NAMALWA (cell line): ENCODE results near the gene ANKRD11.

ENCODE experiments used
- DNase-seq: peaks from one replicate; pipeline ENCODE4 v3.0.0-alpha.2; 2015; ENCODE audit warnings: low spot score

ANKRD11 gene

GRCh38 chr16:89490439-89491237, at the start of gene ANKRD11:
Gene ANKRD11 (minus strand): TSS chr16:89490561. CDS start chr16:89317019, 173,542 bp downstream.
- peak; percentile 100 for DNase-seq

DNA sequence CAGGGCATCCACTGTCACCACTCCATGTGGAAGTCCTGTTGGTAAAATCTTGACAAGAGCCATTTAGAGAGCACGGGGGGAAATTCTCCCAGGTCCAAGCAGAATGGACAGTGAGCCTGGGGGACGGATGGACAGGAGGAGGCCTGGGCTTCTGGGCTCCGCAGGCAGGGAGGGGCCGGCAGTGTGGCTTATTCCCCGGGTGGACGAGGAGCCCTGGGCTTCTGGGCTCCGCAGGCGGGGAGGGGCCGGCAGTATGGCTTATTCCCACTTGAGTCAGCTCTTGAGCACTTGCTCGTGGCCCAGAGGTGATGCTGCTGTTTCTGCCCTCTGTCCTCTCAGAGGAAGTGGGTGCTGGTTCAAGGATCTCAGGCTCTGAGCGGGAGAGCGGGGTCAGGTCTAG, 47.9 kb upstream of the ANKRD11 start:
- no peak for DNase-seq

- DNase-seq = no peak
Measured at GRCh38 chr16:89537549-89537925, 47.2 kb upstream of the ANKRD11 start.

GRCh38 chr16:89536886-89537548, 46.7 kb upstream of the ANKRD11 start:
- DNase-seq = no peak

DNA sequence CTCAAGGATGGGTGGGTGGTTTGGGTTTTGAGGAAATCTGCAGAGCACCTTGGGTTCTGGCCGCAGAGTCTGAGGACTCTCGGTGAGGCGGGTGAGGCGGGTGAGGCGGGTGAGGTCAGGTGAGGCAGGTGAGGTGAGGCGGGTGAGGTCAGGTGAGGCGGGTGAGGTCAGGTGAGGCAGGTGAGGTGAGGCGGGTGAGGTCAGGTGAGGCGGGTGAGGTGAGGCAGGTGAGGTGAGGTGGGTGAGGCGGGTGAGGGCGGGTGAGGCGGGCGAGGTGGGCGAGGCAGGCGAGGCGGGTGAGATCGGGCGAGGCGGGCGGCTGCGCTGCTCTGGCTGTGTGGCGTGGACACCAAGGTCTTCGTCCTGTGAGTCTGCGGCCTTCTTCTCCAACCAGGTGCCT, 46.0 kb upstream of the ANKRD11 start:
- DNase-seq = no peak

DNA sequence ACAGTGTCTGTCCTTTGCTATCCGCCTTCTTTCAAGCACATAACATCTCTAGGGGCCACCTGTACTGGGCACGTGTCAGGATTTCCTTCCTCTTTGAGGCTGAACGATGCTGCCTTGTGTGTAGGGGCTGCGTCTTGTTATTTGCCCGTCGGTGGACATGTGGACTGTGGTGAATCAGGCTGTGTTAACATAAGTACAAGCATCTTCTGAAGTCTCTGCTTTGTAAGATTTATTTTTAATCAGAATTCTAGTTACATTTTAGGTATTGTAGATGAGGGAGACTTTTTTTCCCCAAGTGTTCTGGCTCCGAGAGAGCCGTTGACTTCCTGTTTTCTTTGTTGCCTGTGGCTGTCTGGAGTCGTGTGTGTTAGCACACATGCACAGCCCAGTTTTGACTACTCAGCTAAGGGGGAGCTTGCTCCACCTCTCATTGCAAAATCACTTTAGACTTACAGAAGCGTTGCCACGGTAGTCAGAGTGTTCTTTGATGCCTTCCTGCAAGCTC, 43.9 kb upstream of the ANKRD11 start:
- DNase-seq = peak; percentile 65

- DNase-seq = no peak
Measured at GRCh38 chr16:89531821-89532526, 41.6 kb upstream of the ANKRD11 start.

DNA sequence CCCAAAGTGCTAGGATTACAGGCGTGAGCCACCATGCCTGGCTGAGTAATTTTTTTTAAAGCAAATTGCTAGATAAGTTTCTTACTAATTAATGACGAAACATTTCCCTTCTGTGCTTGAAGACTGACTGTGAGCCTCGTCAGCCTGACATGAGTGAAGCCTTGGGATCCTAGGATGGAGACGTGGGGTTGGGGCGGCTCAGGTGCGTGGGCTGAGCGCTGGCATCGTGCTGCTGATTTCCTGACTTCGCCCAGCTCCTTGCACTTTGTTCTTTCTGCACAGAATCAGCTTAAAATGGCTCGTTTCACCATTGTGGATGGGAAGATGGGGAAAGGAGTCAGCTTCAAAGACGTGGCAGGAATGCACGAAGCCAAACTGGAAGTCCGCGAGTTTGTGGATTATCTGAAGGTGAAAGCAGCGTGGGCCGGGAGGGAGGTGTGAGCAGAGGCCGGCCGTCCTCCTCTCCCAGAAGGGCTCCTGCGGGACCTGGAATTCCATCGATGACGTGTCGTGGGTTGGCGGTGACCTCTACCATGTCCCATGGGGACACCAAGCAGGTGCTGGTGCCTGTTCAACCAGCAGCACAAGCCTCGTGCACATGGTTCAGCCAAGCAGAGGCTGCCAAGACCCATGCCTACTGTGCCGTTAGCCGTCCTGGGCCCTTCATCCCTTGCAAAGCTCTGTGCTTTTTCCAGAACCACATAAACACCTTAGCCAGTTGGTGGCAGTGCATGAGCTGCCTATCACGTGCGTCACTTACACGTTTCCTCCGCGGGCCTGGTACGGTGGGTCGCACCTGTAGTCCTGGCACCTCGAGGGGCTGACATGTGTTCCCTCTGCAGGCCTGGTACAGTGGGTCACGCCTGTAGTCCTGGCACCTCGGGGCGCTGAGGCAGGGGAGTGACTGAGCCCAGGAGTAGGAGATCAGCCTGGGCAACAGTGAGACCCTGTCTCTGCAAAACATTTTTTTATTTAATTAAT, 40.3 kb upstream of the ANKRD11 start:
- no peak for DNase-seq

GRCh38 chr16:89529097-89529496, 38.7 kb upstream of the ANKRD11 start:
- no peak for DNase-seq

DNA sequence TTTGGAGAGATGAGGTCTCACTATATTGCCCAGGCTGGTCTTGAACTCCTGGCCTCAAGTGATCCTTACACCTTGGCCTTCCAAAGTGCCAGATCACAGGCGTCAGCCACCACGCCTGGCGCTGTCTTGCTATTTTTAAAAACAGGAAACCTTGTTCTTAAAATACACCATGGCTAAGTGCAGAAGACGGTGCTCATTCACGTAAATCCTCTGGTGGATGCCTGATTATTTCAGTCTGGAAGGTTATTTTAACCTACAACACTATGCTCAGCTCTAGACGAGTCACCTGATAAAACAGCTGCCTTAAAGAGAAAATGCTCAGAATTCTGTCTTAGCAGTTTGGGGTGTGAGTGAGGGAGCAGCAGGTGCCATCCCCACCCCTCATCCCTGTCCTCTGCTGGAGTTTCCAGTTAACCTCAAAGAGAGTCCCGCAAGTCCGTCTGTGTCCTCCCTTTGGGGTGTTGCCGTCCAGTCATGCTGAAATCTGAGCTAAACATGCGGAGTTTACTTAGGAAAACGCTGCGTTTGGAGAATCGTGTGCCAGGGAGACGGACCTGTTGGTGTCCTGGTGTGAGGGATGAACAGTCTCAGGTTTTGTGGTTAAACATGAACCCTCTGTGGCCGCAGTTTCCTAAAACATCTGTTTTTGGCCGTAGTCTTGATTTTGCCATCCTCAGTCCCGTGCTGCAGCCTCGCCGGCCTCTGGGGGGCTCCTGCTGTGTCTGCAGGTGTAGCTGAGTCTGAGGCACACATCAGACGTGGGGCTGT, 35.0 kb upstream of the ANKRD11 start:
- peak; percentile 64 for DNase-seq

- DNase-seq = no peak
Measured at GRCh38 chr16:89523680-89524344, 33.5 kb upstream of the ANKRD11 start.

DNA sequence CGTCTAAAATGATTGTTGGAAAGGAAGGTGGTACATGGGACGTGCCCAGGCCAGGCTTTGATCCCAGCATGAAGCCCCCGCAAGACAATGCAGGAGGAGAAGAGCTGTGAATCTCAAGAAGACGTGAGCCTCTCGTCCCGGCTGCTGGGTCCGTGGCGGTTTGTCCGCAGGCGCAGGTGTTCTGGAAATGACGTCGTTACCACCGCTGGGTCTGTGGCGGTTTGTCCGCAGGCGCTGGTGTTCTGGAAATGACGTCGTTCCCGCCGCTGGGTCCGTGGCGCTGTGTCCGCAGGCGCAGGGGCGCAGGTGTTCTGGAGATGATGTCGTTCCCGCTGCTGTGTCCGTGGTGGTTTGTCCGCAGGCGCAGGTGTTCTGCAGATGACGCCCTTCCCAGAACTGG, 31.9 kb upstream of the ANKRD11 start:
- DNase-seq = no peak

- no peak for DNase-seq
Measured at GRCh38 chr16:89519881-89520280, 29.5 kb upstream of the ANKRD11 start.

GRCh38 chr16:89517128-89517527, 26.8 kb upstream of the ANKRD11 start:
- no peak for DNase-seq

DNA sequence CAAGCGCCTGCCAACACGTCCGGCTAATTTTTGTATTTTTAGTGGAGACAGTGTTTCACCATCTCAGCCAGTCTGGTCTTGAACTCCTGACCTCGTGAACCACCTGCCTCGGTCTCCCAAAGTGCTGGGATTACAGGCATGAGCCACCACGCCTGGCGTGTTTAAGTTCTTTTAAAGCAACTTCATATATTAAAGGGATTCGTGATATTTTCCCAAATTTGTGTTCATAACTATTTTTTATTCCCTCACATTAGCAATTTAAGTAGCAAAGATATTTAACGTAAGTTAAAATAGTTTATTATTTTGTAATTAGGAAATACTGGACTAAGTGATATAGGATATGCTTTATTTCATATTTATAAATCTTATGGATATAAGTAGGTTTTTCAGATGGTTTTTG, 22.1 kb upstream of the ANKRD11 start:
- no peak for DNase-seq

- DNase-seq = peak; percentile 27
Measured at GRCh38 chr16:89511374-89511773, 21.0 kb upstream of the ANKRD11 start.

- no peak for DNase-seq
Measured at GRCh38 chr16:89510526-89510925, 20.2 kb upstream of the ANKRD11 start.

DNA sequence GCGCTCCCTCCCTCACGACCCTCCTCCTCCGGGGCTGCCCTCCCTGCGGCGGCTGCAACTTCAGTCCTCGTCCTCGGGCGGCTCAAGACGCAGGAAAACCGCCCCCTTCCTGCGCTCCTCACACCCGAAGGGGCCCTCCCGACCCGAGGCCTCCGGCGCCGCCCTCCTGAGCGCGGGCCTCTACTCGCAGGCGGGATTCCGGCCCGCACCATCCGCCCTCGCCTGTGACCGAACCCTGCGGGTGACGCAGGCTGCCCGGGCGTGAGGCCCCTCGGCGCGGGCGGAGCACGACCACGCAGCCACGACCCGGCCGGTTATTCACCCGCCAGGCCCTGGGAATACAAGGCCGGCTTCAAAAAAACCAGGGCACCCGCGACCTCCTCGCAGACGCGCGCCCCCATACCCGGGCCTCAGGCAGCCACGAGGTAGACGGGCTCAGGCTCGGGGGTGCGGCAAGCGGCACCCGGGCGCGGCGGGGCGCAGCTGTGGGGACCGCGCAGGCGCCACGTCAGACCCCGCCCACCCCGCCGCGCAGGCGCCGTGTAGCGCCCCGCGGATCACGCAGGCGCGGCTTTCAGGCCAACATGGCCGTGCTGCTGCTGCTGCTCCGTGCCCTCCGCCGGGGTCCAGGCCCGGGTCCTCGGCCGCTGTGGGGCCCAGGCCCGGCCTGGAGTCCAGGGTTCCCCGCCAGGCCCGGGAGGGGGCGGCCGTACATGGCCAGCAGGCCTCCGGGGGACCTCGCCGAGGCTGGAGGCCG, 17.7 kb upstream of the ANKRD11 start, which contains the start of gene SPG7:
SPG7 (plus strand) TSS at position 570 of the 757 bp plus-strand sequence; CDS start at position 585, 15 bp downstream.
- DNase-seq = peak; percentile 92

DNA sequence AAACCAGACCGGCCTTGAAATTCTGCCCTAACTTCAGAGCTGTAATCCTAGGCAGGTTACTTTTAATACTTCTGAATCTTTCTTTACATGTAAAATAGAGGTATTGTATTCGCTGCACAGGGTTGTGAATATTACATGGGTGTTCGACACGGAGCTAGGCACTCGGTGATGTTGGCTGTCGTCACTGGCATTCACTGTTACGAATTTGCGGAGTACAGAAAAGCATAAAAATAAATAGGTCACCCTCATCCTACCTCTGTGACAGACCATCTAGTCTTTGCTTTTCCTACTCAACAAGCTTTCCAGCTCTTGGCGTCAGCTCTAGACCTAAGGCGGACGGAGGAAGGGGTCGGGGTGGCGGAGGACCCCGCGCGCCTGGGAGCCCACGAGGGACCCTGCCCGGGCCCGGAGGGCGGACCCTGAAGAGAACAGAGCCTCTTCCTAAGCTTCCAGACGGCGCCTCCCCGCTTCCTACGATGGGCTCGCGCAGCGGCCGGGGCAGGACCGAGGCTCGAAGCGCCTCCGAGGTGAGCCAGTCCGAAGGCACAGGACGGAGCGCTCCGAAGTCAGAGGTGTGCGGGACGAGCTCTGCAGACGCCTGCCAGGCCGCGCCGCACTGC, 17.0 kb upstream of the ANKRD11 start:
- no peak for DNase-seq
